Loucy (cell line): ENCODE data around the gene PDE11A.

Experiments
- CTCF ChIP-seq: fragments of 200-600 bp; sonication (generic); conservative IDR thresholded peaks from 2 replicates; pipeline ENCODE4 v1.5.1; 2014; ENCODE audit warnings: mild to moderate bottlenecking, antibody characterized with exemption, low read length
- EZH2phosphoT487 ChIP-seq: fragments of 200-600 bp; IDR thresholded peaks from 2 replicates; pipeline ENCODE4 v1.6.1; 2018; ENCODE audit warnings: antibody characterized with exemption, mild to moderate bottlenecking, moderate library complexity, borderline replicate concordance

GRCh38 chr2:177589186-177589585, 483.4 kb downstream of the PDE11A start:
- TF ChIP-seq CTCF (no peak), EZH2phosphoT487 (no peak)
